OCI-LY1 (cell line): Measurements from ENCODE around the gene CDK5R2.

Experiments
- EZH2 ChIP-seq: fragments of 200-600 bp; sonication (generic), shearing (Covaris generic); IDR thresholded peaks from 2 replicates; pipeline ENCODE4 v1.8.0; 2017; ENCODE audit warnings: borderline replicate concordance, mixed run types, mild to moderate bottlenecking, antibody characterized with exemption, low read length, moderate library complexity, mixed read lengths
- TF ChIP-seq, protein P1 (sequence below): fragments of 200-600 bp; sonication (generic), shearing (Covaris generic); IDR thresholded peaks from 2 replicates; pipeline ENCODE4 v1.5.1; 2017; ENCODE audit warnings: mild to moderate bottlenecking, antibody characterized with exemption, low read length, moderate library complexity, mixed read lengths

DNA sequence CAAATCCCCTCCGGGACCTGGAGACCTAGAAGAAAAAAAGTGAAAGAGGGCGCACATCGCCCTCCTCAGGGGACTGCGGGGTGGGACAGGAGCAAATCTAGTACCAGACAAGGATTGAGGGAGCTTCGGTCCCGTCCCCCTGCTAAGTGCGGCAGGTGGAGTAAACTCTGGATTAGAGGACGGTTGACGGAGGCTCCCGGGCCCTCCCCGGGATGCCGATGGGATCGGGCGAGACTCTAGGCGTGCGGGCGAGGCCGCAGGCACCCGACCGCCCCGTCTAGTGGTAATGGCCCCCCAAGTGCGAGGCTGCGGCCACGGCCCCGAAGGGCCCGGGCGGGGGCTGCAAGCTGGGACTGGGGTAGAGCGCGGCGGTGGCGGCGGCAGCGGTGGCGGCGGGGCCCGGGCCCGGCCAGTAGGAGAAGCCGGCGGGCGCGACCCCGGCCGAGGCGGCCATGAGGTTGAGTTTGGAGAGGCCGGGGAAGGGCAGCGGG is 22.0 kb downstream of the CDK5R2 start:
- TF ChIP-seq, protein P1, sequence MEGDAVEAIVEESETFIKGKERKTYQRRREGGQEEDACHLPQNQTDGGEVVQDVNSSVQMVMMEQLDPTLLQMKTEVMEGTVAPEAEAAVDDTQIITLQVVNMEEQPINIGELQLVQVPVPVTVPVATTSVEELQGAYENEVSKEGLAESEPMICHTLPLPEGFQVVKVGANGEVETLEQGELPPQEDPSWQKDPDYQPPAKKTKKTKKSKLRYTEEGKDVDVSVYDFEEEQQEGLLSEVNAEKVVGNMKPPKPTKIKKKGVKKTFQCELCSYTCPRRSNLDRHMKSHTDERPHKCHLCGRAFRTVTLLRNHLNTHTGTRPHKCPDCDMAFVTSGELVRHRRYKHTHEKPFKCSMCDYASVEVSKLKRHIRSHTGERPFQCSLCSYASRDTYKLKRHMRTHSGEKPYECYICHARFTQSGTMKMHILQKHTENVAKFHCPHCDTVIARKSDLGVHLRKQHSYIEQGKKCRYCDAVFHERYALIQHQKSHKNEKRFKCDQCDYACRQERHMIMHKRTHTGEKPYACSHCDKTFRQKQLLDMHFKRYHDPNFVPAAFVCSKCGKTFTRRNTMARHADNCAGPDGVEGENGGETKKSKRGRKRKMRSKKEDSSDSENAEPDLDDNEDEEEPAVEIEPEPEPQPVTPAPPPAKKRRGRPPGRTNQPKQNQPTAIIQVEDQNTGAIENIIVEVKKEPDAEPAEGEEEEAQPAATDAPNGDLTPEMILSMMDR: no peak
- no peak for TF ChIP-seq EZH2
